ENCODE measurements around the gene ZSCAN29. TPM values are rescaled to one million over a fixed set of nuclear protein-coding genes. Genes with fewer than 3 reads are reported as not detected.
"Not testable (repeated sequence)": the region's sequence is repeated elsewhere in the genome, so short reads cannot be mapped to it uniquely, and the experiment has no call there.

ZSCAN29 gene
- 8.4 and 15.9 TPM in 2 replicates for total RNA-seq (2014; rRNA removed; shearing (Covaris generic); ENCODE audit: low replicate concordance)

DNA sequence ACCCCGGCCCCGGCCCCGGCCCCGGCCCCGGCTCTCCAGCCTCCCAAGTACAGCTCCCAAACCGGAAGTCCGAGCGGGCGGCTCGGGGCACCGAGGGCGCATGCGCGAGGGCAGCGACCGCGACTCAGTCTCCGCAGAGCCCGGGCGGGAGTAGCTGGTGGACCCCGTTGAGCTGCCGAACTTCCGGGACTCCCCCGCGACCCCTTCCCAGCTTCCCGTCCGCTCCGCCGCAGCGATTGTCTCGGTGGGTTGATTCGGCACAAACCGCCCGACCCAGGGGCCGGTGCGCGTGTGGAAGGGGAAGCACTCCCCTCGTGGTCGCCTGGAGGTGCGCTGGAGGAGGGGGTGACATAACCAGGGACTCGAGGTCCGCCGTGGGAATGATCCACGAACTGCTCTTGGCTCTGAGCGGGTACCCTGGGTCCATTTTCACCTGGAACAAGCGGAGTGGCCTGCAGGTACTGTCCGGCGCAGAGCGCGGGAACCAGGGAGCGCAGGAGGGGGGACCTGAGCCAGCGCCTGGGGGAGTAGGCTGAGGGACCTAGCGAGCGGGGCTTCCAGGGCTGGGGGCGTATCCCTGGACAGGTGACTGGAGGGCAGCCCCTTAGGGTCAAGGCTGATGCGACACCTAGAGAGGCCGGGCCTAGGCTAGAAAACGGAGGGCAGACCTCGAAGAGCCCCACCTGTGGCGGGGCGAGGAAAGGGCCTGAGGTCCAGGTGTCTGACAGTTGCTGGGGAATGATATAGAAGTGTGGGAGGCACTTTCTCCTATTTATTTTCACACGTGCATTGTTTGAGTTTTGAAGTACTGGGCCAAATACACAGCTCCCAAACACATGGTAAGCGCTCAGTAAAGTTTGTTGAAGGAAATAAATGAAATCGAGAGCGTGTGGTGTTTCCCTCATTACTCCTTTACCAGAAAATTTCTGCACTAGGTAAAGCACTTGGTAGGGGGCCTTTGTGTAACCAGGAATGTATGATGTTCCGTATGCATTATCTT, at the start of gene ZSCAN29, which contains the start of gene TUBGCP4:
TSS of gene ZSCAN29 (minus strand) at position 69 of the 1,000 bp plus-strand sequence. CDS start 1,130 bp downstream, outside the sequence.
TSS of gene TUBGCP4 (plus strand) at position 127 of the 1,000 bp plus-strand sequence. CDS start at position 381, 254 bp downstream.
- in situ Hi-C loops (cut with HindIII; ENCODE audit: low pct_unique_long_range_greater_than_20kb, low sequenced_read_pairs): no loop called here
- DNase-seq (ENCODE audit: low read depth): peak; percentile 71

DNA sequence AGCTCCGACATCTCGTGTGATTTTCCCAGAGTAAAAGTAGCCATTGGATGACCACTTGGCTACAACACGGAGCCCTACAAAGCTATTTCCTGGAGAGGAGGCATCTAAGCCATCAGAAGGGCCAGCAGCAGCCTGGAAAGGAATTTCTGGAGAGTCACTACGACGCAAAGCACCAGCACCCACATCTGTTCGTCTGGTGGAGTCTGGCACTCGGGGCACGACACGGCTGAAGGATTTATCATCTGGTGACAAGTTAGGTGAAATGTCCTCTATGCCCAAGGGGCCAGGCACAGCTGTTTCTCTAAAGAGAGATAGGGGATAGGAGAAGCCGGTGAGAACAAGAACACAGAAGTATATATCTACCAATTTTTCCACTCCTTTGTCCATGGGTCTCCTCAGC, 49.6 kb upstream of the ZSCAN29 start:
- in situ Hi-C loops (cut with HindIII; ENCODE audit: low pct_unique_long_range_greater_than_20kb, low sequenced_read_pairs): no loop called here
- DNase-seq (ENCODE audit: low read depth): no peak

DNA sequence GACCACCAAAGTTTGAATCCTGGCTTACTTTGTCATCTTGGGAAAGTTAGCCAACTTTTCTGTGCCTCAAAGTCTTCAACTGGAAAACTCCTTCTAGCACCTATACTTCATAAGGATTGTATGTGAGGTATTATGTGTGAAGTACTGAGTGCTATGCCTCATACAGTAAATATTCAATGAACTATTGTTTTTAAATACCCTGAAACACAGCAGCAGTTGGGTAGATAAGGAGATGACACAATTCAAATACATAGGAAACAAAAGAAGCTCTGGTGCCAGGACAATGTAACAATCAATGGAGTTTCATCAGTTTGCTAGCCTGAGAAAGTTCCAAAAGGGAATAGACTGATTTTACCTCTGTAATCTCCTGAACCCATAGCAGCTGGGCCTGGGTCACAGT, 43.4 kb upstream of the ZSCAN29 start:
- DNase-seq (ENCODE audit: low read depth): no peak
- in situ Hi-C loops (cut with HindIII; ENCODE audit: low pct_unique_long_range_greater_than_20kb, low sequenced_read_pairs): no loop called here

DNA sequence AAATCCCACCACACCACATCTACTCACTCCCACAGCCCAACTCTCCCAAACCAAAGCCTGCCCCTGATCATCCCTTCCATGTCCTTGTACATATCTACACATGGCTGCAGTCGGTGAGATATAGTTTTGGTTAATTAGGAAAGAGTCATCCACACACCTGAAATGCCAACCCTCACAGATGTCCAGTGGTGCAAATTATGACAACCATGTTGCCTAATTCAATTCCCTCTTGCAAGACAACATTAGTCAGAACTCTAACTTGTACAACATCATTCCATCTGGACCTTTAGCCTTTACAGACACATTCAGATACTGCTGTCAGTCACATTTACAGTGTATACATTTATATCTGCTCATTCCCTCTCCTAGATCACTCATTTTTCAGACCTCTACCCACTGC, 41.3 kb upstream of the ZSCAN29 start:
- in situ Hi-C loops (cut with HindIII; ENCODE audit: low pct_unique_long_range_greater_than_20kb, low sequenced_read_pairs): no loop called here
- DNase-seq (ENCODE audit: low read depth): no peak

DNA sequence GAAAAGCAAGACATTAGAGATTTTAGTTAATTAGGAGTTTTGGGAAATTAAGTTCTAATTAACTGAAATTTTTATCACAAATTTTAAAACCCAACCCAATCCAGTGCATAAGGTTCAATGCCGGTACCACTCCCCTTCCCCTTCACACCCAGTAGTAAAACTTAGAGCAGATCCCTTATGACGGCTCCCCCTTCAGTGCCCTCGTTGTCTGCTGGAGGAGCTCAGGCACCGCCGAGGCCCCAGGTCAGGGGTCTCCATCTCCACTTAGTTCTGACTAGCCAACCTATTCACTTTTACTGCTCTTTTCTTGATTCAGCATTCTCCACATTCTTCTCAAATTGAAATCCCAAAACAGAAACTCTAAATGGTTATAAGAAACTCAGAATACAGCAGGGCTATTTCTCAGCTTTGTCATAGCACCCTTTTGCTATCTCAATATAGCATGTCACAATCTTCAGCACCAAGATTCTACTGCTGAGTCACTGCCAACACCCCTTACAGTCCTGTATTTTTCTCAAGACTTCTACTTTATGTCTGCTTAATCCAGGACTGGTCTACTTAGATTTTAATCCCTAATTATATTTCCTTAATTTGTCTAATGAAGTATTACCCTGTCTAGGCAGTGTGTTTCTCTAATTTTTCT, 39.9 kb upstream of the ZSCAN29 start:
- in situ Hi-C loops (cut with HindIII; ENCODE audit: low pct_unique_long_range_greater_than_20kb, low sequenced_read_pairs): no loop called here
- DNase-seq (ENCODE audit: low read depth): no peak

DNA sequence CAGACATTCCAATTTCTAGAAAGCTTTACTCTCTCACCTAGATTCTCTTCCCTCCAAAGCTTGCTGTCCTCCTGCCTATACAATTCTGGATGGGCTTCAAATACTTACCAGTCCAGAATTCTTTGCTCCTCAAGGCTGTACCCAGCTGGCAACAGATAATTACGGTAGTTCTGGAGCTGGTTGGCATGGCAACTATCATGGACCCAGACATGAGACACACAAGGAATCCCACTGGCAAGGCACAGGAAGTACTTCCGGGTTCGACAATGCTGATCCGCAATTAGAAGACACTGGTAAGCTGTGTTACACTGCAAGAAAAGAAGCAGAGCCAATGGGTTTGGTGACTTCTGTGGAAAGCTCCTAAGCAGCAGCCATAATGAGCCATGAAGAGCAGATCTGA, 37.9 kb upstream of the ZSCAN29 start:
- DNase-seq (ENCODE audit: low read depth): no peak
- in situ Hi-C loops (cut with HindIII; ENCODE audit: low pct_unique_long_range_greater_than_20kb, low sequenced_read_pairs): no loop called here

DNA sequence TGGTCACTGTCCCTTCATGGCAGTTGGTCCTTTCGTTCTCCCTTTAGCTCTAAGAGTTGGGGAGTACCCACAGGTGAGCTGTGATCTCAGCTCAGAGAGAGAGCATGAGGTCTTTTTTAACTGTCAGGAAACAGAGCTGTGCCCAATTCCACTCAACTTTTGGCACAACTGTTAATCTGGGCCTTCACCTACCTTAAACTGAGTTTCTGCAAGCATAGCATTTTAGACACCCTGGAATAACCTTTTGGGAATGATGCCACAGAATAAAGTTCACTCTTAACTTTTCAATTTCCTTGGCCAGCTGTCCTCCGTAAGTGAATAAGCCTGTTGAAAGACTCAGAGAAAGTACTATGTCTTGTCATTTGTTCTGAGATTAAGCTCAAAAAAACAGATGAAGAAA, 36.0 kb upstream of the ZSCAN29 start:
- in situ Hi-C loops (cut with HindIII; ENCODE audit: low pct_unique_long_range_greater_than_20kb, low sequenced_read_pairs): no loop called here
- DNase-seq (ENCODE audit: low read depth): no peak

DNA sequence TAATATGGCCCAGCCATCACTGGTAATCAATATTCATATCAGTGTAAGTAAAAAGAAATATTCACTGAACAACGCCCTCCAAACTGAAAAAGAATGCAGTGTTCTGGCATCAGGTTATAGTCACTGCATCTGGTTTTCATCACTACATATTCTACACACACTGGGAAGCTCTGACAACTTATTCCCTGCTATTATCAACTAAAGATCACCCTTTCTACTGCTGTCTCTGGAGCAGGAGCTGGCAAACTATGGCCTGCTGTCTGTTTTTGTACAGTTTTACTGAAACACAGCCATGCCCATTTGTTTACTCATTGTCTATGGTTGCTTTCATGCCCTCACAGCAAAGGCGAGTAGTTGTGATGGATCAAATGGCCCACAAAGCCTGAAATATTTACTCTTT, 35.3 kb upstream of the ZSCAN29 start:
- no peak for DNase-seq (ENCODE audit: low read depth)
- in situ Hi-C loops (cut with HindIII; ENCODE audit: low pct_unique_long_range_greater_than_20kb, low sequenced_read_pairs): no loop called here

DNA sequence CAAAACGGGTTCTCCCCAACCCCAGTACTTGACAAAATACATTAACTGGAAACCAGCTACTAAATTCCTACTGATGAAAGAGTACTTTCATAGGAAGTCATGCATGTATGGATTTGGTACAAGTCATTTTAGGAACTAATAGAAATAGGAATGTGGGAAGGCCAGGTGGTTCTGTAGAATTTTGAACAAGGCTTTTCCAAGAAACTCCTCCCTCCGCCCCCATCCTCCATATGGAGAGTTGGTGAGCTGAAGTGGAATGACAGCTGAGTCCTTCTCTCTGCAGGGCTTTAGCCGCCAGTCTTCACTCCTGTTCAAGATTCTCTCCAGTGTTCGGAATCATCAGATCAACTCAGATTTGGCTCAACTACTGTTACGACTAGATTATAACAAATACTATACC, 33.3 kb upstream of the ZSCAN29 start:
- DNase-seq (ENCODE audit: low read depth): no peak
- in situ Hi-C loops (cut with HindIII; ENCODE audit: low pct_unique_long_range_greater_than_20kb, low sequenced_read_pairs): no loop called here

DNA sequence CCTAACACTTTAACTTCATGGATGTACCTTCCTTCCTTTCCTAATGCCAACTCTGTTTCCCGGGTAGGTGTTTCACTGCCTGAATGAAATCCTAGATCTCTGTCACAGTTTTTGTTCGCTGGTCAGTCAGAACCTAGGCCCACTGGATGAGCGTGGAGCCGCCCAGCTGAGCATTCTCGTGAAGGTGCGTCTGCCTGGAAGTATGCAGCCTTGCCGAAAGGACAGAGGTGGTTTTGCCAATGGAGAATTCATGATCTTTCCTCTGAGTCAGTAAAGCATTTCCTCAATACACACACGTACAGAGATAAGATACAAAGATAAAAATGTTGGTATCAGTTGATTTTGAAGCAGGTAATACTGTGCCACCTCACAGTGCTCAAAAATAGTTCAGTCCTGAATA, 32.8 kb upstream of the ZSCAN29 start:
- DNase-seq (ENCODE audit: low read depth): no peak
- in situ Hi-C loops (cut with HindIII; ENCODE audit: low pct_unique_long_range_greater_than_20kb, low sequenced_read_pairs): no loop called here

DNA sequence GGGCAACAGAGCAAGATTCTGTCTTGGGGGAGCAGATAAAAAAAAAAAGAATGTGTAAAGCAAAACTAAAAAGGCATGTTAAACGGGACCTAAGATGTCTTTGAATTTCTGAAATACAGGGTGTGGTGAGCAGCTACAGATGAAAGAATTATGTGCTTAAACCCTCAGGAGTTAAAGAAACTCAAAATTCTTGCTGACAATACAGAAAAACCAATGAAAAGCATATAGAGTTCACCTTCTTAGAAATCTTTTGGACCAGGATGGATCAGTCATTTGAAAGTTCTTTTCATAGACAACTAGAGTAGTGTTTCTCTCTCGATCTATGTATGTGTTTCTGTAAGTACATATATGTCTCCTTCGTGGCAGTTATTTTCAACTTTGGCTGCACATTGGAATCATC, 31.4 kb upstream of the ZSCAN29 start:
- in situ Hi-C loops (cut with HindIII; ENCODE audit: low pct_unique_long_range_greater_than_20kb, low sequenced_read_pairs): no loop called here
- no peak for DNase-seq (ENCODE audit: low read depth)

DNA sequence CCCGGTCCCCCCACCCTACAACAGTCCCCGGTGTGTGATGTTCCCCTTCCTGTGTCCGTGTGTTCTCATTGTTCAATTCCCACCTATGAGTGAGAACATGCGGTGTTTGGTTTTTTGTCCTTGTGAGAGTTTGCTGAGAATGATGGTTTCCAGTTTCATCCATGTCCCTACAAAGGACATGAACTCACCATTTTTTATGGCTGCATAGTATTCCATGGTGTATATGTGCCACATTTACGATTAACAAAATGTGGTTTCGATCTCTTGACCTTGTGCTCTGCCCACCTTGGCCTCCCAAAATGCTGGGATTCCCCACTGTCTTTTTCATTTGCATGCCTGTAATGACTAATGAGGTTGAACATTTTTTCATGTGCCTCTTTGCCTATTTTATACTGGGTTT, 22.7 kb upstream of the ZSCAN29 start:
- in situ Hi-C loops (cut with HindIII; ENCODE audit: low pct_unique_long_range_greater_than_20kb, low sequenced_read_pairs); DNase-seq (ENCODE audit: low read depth): not testable (repeated sequence)

DNA sequence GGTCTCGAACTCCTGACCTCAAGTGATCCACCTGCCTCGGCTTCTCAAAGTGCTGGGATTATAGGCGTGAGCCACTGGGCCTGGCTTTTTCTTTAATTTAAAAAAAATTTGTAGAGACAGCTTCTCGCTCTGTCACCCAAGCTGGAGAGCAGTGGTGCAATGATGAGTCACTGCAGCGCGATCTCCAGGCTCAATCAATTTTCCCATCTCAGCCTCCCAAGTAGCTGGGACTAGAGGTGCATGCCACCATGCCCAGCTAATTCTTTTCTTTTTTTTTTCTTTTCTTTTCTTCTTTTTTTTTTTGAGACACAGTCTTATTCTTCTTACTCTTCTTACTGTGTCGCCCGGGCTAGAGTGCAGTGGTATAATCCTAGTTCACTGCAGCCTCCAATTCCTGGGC, 19.9 kb upstream of the ZSCAN29 start:
- in situ Hi-C loops (cut with HindIII; ENCODE audit: low pct_unique_long_range_greater_than_20kb, low sequenced_read_pairs): no loop called here
- peak; percentile 18 for DNase-seq (ENCODE audit: low read depth)

DNA sequence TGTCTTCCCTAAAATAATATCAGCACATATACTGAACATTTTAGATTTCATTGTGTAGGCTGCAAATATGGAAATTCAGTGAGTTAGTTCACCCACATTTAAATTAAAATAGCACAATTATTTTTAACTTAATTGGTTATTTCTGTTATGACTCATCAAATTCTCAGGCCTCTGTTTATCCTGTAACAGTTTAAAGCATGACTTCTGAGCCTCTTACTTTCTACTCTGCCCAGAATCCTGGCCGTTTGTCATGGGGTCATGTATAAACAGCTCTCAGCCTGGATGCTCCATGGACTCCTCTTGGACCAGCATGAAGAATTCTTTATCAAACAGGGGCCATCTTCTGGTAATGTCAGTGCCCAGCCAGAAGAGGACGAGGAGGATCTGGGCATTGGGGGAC, 12.2 kb upstream of the ZSCAN29 start:
- DNase-seq (ENCODE audit: low read depth): no peak
- in situ Hi-C loops (cut with HindIII; ENCODE audit: low pct_unique_long_range_greater_than_20kb, low sequenced_read_pairs): no loop called here

DNA sequence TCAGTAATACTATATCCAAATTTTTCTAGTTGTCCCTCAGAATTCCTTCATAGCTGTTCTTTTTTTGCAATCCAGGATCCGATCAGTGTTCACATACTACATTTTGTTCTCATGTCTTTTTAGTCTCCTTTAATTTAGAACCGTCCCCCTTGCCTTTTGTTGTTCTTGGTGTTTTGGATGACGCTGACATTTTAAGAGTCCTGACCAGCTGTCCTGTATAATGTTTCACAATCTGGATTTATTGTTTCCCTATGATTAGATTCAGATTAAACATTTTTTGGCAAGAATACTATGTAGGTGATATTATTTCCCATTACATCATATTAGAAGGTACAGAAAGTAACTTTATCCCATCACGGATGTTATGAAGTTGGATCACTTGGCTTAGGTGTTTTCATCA, 11.5 kb upstream of the ZSCAN29 start:
- DNase-seq (ENCODE audit: low read depth): no peak
- in situ Hi-C loops (cut with HindIII; ENCODE audit: low pct_unique_long_range_greater_than_20kb, low sequenced_read_pairs): no loop called here

DNA sequence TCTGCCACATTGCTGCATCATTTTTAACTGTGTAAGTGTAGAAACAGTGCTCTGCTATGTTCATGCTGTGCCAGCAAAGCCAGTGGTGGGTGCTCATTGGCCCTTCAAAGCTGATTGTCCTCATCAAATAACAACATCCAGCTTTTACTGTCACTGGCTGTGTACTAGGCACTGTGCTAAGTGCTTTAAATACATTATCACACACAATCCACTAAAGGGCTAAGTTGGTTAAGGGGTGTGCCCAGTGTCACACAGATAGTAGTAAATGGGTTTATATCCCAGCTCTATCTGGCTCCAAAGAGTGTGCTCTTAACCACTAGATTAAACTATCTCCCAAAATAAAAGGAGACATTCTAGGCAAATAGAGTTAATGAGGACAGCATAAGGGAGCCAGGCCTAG, 7.8 kb upstream of the ZSCAN29 start:
- DNase-seq (ENCODE audit: low read depth): no peak
- in situ Hi-C loops (cut with HindIII; ENCODE audit: low pct_unique_long_range_greater_than_20kb, low sequenced_read_pairs): no loop called here

DNA sequence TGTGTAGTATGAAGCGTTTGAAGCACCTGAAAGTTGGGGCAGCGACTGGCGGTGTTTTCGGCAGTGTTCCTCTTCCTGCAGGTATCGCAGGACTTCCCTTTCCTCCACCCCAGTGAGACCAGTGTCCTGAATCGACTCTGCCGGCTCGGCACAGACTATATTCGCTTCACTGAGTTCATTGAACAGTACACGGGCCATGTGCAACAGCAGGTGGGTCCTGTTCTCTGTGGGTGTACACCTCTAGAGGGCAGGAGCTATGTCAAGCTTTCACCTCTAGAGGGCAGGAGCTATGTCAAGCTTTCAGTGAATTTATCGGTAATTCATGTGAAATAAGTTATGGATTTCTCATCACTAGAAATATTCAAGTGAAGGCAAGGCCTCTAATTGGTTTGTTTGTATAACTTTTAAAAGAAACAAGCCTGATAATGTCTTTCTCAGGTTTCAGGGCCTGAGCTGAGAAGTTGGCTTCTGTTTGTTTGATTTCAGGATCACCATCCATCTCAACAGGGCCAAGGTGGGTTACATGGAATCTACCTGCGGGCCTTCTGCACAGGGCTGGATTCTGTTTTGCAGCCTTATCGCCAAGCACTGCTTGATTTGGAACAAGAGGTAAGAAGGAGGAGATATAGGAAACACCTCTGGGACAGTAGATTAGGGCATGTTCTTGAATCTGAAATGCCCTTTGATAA, 5.3 kb upstream of the ZSCAN29 start:
- no peak for DNase-seq (ENCODE audit: low read depth)
- in situ Hi-C loops (cut with HindIII; ENCODE audit: low pct_unique_long_range_greater_than_20kb, low sequenced_read_pairs): no loop called here

DNA sequence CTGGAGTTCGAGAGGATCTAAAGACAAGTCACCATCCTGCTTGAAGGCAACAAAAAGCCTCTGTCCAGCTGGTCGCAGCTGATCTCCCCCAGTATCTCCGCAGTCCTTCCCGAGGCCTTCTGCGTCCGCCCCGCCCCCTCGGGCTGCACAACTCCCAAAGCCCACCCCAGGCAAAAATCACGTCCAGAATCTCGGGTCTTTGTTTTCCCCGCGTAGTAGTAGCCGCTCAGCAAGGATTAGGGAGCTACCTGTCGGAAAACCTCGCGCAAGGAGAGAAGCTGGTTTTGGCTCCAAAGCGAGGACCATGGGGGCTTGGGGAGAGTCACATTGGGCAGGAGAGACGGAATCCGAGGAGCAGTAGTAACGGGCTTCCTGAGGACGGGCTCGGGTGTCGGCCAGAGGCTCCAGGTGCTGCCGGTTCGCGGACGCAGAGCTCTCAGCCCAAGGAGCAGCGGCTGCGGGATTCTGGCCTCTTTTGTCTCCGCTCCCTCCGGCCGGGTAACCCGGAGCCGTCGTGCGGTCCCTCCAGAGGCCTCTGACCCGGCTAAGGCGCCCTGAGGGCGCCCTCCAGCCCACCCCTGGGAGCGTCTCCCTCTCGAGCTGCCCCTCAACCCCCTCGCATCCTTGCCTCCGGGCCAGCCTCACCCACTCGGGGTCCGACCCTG, 401 bp downstream of the ZSCAN29 start:
- DNase-seq (ENCODE audit: low read depth): peak; percentile 12

More for the DNA sequence above, 401 bp downstream of the ZSCAN29 start:
- in situ Hi-C loops (cut with HindIII; ENCODE audit: low pct_unique_long_range_greater_than_20kb, low sequenced_read_pairs): no loop called here

Data from Caki2 (cell line).